Left kidney (tissue), 2 donors: ENCODE data around the gene CXorf65. TPM values are rescaled to one million over a fixed set of nuclear protein-coding genes. Genes with fewer than 3 reads are reported as not detected.

Experiments
- DNase-seq: peaks from one replicate; pipeline ENCODE4 v3.0.0-alpha.2; 2013
- polyA plus RNA-seq: library from polyadenylated mRNA; unstranded; fragments of 120-200 nt; gene quantifications from one replicate; pipeline ENCODE4 v1.2.1, GENCODE V29; 2013; ENCODE audit not compliant: insufficient read length

The CXorf65 gene
- polyA plus RNA-seq, 1 donor = not detected

DNA sequence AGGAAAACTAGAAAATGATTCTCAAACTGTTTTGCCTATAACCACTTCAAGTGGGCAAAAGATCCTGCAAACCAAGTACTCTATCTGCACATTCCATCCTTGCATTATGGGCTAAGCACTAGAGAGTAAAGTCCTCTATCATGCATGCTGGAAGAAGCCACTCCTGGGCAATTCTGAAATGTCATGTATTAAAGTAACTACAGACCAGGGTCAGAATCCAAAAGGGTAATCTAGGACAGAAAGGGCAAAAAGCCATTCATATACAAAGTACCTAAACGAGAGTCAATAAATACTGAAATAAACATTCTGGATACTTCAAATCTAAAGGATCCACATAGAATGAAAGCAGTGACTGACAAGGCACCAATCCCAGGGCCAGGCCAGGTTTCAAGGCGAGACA lies 39.5 kb downstream of the CXorf65 start:
- DNase-seq = no peak

DNA sequence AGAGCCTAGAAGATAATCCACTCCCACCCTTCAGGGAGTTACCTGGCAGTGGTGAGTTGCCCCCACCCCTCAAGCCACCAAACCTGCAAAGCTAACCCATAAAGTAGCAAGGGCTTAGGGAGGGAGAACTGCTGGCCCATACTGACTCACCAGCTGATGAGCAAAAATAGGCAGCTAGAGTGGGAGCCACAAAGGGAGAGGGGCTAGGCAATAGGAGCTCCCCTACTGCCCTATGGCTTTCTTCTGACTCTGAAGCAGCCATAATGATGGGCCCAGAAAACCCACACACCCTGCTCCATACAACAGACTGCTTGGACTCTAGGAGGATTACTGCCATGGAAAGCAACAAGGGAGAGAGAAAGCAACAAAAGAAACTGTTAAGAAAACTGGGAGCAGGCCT lies 46.4 kb downstream of the CXorf65 start:
- DNase-seq = no peak

DNA sequence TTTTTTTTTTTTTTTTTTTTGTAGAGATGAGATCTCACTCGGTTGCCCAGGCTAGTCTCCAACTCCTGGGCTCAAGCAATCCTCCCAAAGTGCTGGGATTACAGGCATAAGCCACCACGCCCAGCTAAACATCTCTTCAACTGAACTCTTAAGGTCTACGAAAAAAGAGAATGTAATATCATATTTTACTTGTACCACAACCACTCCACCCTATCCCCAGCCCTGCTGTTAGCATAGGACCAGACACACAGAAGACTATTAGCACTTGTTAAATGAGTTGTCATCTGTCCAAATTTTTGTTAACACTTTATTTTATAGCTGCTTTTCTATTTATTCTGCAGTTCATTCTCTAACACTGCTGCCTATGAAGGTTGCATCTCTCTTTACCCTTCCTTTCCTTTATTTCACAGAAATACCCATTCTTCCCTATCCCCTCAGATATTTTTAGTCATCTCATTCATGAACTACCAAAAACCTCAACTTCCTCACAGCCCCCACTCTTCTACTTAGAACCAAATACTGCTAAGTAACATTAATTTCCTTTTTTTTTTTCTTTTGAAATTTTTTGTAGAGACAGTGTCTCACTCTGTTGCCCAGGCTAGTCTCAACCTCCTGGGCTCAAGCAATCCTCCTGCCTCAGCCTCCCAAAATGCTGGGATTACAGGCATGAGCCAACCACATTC lies 48.6 kb downstream of the CXorf65 start:
- no peak for DNase-seq

DNA sequence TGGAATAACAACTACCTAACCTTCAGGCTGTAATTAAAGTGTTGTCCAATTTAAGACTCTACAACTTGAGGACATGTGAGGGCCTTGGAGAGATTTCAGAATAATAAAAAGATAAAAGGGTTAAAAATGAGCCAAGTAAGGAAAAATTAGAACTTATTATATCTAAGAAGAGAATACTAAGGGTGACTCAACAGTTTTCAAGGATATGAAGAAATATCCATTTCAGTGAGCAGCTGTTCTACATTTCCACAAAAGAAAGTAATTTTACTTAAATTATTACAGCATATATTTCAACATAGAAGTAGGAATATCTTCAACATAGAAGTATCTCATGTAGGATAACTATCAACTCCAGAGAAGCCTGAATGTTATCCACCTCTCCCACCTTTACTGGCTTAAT lies 49.7 kb downstream of the CXorf65 start:
- no peak for DNase-seq

Other genes starting within 250 kb of the CXorf65 start
- 0.17 TPM for gene TEX11, start 198.0 kb downstream of the CXorf65 start, polyA plus RNA-seq
- gene SLC7A3, start 175.6 kb downstream of the CXorf65 start, polyA plus RNA-seq = 2.9 TPM
- 51.7 TPM for gene SNX12, start 38.4 kb downstream of the CXorf65 start, polyA plus RNA-seq
- 19.3 TPM for gene FOXO4, start 10.9 kb downstream of the CXorf65 start, polyA plus RNA-seq
- 0.93 TPM for gene IL2RG, start 4.8 kb upstream of the CXorf65 start, polyA plus RNA-seq
- 50.0 TPM for gene MED12, start 11.9 kb upstream of the CXorf65 start, polyA plus RNA-seq
- gene NLGN3, start 38.1 kb upstream of the CXorf65 start, polyA plus RNA-seq = 5.1 TPM
- gene GJB1, start 116.5 kb upstream of the CXorf65 start, polyA plus RNA-seq = 39.8 TPM
- 72.8 TPM for gene ZMYM3, start 147.4 kb upstream of the CXorf65 start, polyA plus RNA-seq
- gene NONO, start 176.9 kb upstream of the CXorf65 start, polyA plus RNA-seq = 749 TPM
- gene ITGB1BP2, start 195.0 kb upstream of the CXorf65 start, polyA plus RNA-seq = 2.8 TPM